ENCODE results near the gene PCGF3. TPM values are rescaled to one million over a fixed set of nuclear protein-coding genes. Genes with fewer than 3 reads are reported as not detected.

The PCGF3 gene
- total and polyA plus RNA-seq, 9 of the 15 experiments (the other 6 are each of a cell fraction or from before 2014, with no cell fraction given) = 2.6 to 46.1 (median 20.3) TPM

- TF ChIP-seq VEZF1 (CRISPR knock-in tag; IDR thresholded peaks at IDR 0.05) = peak; percentile 89
- peak; percentile 39; the same call in 1 of the 2 replicates for TF ChIP-seq CTBP1 (IDR thresholded peaks at IDR 0.05; ENCODE audit: borderline replicate concordance)
- TF ChIP-seq RCOR1 (IDR thresholded peaks at IDR 0.05; ENCODE audit: borderline replicate concordance in 1 of 2, low read depth in 2 of 2, low read length in 2 of 2) = peak in 1 of 2 experiments; percentile 19; a peak in 1 of 4 replicates
- TF ChIP-seq DIDO1 (tag; IDR thresholded peaks at IDR 0.05; ENCODE audit: low read depth) = no peak
- TF ChIP-seq LEF1 (IDR thresholded peaks at IDR 0.05) = no peak
- no peak for TF ChIP-seq CHD7 (IDR thresholded peaks at IDR 0.05; ENCODE audit: low read depth, low read length)
- TF ChIP-seq ETV5 (CRISPR knock-in tag; IDR thresholded peaks at IDR 0.05; ENCODE audit: low read depth) = no peak
- no peak for TF ChIP-seq PHF21A (IDR thresholded peaks at IDR 0.05; ENCODE audit: borderline replicate concordance, low read depth)
- TF ChIP-seq ZNF740 (CRISPR knock-in tag; IDR thresholded peaks at IDR 0.05) = no peak
- no peak for TF ChIP-seq ZNF740 (tag; IDR thresholded peaks at IDR 0.05)
- no peak for TF ChIP-seq SRF (CRISPR knock-in tag; IDR thresholded peaks at IDR 0.05)
- peak; percentile 66 to 67 for TF ChIP-seq MAZ (CRISPR knock-in tag; conservative IDR thresholded peaks at IDR 0.05 in 1 of 2, IDR thresholded peaks at IDR 0.05 in 1 of 2)
- 0 out of 2 replicates have a peak, but pooled peaks have one; percentile 20 for TF ChIP-seq CBFA2T3 (IDR thresholded peaks at IDR 0.05)
- TF ChIP-seq KLF16 (IDR thresholded peaks at IDR 0.05) = no peak
Observed at GRCh38 chr4:681736-682451, 23.7 kb upstream of the PCGF3 start (continued).

Measured in K562 (cell line).